Left renal cortex interstitium (tissue), 4 donors: ENCODE data around the gene FRMD3. TPM values are rescaled to one million over a fixed set of nuclear protein-coding genes. Genes with fewer than 3 reads are reported as not detected.
A peak's percentile ranks its signal among the peaks of the same experiment; 100 is the strongest.

ENCODE experiments used
- DNase-seq, 4 donors: peaks; one replicate each; pipeline ENCODE4 v3.0.0-alpha.2; 2013; ENCODE audit warnings: low read depth in 4 of 4, low spot score in 2 of 4, missing footprints in 1 of 4
- polyA plus RNA-seq, 4 donors: library from polyadenylated mRNA; unstranded; fragments of 120-200 nt; gene quantifications; one replicate each; pipeline ENCODE4 v1.2.1, GENCODE V29; 2013; ENCODE audit not compliant: insufficient read length in 4 of 4

FRMD3 gene
- polyA plus RNA-seq, 4 donors = 19.3 to 23.0 (median 22.1) TPM

DNA sequence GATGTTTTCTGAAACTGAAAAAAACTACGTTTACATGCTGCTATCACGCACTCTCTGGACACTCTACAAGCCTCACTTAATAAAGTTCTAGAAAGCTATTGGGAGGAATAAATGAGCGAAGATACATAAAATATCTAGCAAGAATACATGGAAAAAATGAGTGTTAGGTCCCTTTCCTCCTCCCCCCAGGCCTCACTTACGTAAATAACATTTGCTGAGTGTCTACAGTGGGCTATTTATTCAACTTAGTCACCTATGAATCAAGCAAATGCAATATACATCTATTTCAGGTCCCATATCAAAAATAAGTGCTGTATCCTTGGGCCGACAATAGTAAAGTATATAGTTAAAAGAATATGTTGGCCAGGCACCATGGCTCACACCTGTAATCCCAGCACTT is 62.5 kb downstream of the FRMD3 start:
- no peak for DNase-seq

DNA sequence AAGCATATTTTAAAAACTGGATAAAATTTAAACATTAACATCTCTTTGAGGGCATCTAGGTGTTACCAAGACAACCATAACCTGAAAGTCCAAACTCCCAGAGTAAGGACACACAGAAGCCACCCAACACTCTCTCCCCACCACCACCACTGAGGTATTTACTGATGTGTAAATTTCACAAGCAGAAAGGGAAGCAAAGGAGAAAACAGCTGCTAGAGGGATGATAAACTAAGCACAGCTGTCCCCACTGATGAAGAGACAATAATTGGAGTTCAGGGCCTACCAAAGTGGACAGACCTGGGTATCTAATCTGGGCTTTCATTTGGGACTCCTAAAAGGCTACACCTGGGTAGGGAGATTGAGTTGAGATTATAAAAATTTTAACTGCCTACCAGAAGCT is 63.6 kb downstream of the FRMD3 start:
- DNase-seq = no peak

DNA sequence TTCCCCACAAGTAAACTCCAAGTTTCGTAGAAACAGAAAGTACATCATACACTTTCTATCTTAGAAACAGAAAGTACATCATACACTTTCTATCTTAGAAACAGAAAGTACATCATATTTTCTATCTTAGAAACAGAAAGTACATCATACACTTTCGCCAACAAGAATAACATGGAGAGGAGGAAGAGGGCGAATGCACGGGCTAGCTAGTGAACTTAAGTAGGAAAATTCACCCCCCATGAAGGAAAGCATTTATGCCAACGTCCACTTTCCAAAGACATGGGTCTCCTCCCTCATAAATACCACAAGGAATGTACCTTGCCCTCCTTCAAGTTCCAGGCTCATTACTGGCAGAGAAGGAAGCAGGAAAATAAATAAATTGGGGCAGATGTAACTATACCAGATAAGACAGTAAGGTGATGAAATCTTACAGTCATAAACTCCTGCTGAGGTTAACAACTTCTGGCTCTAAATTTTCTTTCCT is 64.7 kb downstream of the FRMD3 start:
- no peak for DNase-seq

DNA sequence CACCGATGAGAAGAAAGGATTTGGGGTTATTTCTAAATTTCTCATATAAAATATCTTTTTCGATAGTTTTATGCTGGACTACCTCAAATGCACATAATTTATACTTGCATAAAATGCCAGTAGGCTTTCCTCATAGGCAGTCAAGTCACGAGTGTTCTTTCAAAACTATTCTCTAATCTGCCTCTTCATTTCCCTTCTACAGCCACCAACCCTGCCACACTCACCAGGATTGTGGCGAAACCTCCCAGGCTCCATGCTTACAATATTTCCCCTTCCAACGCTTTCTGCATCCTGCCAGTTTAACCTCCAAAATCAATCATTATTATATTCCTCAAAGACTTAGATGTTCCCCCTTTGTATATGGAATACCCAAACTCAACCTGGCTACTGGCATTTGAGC is 65.4 kb downstream of the FRMD3 start:
- DNase-seq = no peak

DNA sequence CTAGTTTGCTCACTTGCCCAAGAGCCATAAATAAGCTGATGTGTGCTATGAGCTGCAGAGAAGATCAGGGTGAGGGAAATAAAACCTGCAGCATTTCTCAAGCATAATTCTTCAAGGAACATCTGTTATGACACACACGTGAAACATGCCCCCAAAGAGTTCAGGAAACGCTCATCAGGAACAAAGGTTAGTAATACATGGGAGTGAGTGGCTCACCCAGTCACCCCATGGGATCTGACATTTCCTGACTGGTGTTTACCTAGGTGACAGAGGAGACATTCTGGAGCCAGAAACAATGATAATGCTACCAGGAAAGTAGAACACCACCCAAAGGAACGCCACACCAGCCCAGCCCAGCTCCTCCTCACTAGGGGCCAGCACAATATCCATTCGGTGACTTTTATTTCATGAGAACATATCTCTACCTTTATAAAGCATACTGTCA is 66.0 kb downstream of the FRMD3 start:
- no peak for DNase-seq

DNA sequence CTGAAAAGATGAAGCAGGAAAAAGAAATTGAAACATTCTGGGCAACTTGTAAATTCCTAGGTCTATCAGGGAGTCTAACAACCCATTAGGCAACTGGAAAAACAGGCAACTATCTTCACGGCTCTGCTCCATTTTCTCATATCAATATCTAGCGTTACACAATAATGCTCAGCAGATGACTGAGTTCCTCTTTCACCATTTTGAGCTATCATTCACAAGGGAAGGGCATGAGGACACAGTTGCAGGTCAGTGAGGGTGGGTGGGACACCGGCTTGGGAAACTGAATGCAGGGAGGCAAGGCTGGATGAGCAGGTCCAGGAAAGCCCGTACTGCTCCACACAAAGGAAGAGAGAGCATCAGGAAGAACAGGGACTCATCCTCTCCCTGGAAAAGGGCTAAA is 67.0 kb downstream of the FRMD3 start:
- no peak for DNase-seq

DNA sequence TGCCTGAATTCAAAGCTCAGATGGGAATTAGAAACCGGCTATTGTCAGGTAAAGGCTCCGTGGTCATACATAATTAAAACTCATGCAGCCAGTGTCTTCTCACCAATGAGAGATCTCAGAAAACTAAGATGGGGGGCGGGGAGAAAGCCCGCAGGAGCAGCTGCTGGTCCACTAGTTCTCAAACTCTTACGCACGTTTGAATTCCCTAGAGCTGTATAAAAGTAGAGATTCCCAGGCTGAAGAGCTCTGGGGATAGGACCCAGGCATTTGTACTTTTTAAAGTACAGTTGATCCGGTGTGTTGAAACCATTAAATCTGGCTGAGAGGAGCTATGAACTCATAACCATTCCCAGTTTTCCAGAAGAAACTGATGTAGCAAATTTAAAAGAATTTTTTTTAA is 68.5 kb downstream of the FRMD3 start:
- DNase-seq = no peak

DNA sequence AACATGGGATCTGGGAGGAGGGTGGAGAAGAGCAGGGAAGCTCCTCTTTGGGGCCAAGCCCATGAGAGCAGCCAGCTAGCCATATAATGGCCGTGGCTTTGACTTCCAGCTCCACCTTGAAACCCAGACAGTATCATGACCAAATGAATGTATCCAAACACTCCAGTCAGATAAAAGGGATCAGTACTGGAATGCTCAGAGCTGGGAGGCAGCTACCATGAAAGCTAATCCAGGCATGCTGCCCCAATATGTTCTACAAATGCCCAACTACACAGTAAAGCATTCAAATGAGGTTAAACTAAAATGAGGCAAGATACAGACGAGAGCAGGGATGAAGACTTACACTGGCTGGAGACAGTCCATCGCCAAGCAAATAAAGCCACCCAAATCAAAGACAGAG is 69.4 kb downstream of the FRMD3 start:
- DNase-seq = no peak

DNA sequence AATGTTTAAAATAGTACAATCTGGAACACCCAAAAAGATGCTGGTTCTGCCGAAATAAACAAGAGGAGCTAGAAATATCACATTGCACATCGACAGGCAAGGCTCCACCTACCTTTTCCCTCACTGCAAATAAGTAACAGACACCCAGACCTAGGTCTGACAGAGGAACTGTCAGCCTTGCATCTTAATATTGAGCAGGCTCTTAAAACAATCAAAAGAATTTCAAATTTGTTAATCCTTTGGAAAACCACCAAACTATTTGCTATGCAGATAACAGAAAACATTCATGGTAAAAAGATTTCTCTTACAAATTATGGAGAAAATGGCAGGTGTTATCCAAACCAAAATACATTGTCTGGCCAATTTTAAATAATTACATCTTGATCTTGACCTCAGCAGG is 71.3 kb downstream of the FRMD3 start:
- no peak for DNase-seq

DNA sequence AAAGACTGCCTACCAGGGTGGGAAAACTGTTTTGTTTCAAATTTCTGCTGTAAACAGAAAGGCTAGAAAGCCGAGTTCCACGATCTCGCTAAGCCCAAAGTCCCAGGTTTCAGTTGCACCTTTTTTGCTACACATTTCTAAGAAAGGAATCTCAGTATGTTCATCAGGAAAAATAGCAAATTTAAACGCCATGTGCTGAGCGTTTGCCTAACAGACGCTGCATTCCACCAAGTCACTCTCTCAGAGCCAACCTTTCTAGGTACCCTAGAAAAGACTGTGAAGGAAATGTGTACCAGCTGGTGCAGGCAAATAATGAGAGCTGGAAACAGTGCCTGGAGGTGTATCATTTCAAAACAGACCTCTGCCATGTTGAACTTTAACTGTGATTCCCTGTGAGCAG is 71.8 kb downstream of the FRMD3 start:
- DNase-seq = no peak

DNA sequence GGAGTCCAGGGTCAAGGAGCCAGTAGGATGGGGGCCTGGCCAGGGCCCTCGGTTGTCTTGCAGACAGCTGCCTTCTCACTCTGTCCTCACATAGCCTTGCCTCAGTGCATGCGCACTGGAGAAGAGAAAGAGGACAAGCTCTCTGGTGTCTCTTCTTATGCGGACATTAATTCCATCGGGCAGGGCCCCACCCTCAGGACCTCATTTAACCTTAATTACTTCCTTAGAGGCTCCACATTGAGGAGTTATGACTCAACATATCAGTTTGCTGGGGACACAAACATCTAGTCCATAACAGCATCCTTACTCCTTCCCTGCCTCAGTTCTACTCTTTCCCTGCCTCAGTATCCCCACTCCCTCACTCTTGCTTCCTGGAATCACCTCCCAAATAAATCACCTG is 78.4 kb downstream of the FRMD3 start:
- DNase-seq = no peak

DNA sequence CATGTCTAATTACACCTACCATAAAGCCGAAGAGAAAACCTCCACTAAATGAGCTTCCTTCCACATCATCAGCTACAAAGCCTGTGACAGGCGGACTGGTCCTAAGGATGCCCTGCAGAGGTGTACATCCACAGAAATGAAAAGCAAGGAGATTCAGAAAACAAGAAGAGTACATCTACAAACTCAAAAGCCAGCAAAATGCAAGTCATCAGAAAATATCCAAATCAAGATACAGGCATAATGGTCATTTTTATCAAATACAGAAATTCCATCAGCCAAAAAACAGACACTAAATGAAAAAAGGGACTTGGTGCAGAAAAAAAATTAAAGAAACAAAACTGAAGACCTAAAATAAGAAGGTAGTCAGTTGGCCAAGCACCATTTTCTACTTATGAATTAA is 79.7 kb downstream of the FRMD3 start:
- DNase-seq = no peak

DNA sequence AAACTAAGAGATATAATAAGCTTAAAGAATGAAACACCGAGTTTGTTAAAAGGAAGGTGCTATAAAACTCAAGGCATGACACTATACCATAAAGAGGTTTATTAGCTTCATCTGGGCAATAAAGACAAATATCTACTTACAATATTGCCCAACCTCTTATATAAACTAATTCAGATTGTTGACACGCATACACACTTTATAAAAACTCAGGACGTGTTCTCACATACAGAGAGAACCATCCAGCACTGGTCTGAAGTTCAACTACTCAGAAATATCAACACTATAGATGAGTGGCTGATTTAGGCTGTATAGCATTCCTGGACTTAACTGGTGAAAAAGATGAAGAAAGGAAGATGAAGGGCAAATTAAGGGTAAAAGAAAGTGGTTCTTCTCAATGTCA is 81.2 kb downstream of the FRMD3 start:
- no peak for DNase-seq

DNA sequence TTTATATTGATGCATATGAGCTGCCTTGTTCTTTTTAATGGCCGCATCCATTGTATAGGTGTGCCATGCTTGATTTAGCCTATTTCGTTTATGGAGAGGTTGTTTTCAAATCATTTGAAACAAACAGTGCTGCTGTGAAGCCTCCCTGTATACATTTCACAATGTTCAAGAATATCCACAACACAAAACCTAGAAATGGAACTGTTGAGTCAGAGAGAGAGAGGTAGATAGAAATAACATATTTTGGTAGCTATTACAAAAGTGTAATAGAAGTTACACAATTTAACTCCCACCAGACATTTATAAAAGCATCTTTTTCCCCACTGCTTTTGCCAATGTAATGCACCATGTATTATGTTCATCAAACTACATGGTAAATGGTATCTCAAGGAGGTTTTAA is 82.0 kb downstream of the FRMD3 start:
- no peak for DNase-seq

DNA sequence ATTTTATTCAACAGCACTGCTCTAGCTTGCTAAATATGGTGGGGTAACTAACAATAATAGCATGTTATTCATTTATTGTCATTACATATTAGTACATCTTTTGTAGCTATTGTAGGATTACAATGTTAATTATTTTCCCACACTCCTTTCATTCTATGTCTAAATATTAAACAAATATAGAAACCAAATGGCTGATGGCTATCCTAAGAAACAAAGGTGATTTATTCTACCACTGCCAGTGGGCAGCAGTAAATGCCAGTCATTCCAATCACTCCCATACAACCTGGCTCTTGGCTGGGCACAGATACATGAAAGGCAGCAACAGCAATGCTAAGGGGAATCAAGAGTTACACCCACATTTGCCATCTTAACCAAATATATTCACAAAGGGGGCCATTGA is 84.1 kb downstream of the FRMD3 start:
- DNase-seq = no peak

DNA sequence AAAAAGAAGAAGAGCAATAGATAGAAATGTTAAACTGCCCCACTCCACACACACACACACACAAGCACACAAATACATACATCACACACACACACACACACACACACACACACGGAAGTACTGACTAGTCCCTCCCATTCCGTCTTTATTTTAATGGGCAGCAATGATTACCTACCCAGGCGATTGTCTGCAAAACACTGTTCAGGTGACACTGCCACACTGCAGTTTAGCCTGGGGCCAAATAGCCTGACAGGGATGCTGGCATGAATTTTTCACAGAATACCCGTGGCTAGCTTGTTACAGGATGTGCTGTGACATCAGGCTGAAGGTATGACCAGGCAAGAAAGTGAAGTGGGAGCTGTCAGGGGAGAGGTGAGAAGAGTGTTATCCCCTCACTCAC is 86.9 kb downstream of the FRMD3 start:
- DNase-seq = no peak

DNA sequence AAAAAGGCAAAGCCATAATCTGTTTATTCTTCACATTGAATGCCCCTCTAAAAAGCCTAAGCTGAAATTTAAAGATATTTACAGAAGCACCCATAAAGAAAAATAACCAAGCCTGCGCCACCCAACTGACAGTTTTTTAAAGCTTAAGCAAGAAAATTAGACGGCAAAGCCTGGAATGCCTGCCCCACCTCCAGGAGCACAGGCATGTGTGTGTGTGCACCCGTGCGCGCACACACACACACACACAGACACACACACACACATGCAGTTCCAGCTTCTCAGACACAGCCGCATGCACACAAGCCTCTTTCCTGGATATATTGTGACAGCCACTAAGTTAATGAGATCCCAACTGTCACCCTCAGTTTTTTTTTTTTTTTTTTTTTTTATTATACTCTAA is 88.2 kb downstream of the FRMD3 start:
- no peak for DNase-seq

DNA sequence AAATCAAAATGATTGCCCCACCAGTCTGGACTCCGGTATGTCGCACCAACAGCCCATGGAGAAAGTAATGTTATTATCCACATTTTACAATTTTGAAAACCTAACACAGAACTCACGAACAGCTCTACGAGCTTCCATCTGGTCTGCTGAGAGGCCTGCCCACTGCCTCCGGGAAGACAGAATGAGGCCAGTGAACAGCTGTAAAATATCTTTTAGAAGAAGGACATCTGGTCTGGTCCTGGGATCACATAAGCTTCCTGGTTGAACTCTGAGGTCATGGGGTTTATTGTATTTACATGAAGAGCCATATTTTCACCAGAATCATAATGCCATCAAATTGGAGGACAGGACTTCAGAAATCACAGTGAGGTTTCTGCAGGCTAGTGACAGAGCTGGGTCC is 89.0 kb downstream of the FRMD3 start:
- DNase-seq = peak in 1 of 4 donors; percentile 28

DNA sequence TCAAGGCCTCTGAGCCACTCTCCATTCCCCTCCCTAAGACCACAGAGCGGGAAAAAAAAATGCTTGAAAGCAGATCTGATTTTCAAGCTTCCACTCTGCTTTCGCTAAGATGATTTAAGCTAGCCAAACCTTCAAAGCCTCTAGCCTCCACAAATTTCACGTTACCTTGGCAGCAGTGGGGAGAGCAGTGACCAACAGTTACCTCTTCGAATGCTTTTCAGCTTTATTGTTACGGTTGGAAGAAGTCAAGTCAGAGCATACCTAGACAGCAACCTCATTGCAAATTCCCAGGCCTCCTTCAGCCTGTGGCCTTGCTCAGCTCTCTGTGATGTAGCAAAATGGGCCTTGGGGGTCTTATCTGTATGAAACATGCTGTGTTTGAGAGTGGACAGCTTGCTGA is 89.6 kb downstream of the FRMD3 start:
- DNase-seq = no peak

DNA sequence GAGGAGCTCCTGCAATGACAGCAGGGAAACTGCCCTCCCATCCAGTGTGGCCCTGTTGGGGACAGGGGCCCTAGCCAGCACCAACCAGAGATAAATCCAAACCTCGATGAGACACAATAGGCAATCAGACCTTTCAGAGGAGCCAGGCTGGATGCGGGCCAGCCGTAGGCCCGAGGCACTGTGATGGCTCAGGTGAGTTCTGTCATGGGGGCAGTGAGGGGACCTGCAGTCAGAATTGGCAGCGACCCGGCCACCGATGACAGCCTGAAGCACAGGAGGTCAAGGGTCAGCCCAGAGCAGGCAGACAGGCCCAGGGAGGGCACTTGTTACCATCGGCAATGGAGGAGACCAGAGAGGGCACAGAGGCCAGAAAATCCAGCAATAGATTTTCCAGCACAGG is 90.8 kb downstream of the FRMD3 start:
- no peak for DNase-seq

DNA sequence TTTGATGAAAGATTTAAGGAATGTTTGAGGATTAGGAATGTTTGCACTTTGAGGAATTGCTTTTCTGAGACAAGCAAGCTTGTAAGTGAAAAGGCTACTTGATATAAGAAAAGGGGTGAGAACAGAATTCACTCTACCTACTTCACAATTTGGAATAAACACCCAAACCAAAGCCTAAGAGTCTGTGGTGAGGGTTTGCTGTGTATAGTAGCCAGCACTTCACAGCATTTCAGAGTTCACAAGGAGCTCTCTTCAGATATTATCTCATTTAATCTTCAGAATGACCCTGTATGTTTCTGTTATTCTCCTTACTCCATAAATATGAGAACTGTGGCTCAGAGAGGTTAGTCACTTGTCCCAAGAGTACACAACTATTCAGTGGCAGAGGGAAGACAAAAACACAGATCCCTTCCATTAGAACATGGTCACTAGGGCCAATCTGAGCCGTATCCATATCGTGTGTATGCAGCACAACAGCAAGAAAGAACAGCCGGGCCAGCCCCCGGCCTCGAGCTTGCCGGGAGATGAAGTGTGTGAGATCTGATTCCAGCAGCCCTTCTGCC is 92.4 kb downstream of the FRMD3 start:
- no peak for DNase-seq

DNA sequence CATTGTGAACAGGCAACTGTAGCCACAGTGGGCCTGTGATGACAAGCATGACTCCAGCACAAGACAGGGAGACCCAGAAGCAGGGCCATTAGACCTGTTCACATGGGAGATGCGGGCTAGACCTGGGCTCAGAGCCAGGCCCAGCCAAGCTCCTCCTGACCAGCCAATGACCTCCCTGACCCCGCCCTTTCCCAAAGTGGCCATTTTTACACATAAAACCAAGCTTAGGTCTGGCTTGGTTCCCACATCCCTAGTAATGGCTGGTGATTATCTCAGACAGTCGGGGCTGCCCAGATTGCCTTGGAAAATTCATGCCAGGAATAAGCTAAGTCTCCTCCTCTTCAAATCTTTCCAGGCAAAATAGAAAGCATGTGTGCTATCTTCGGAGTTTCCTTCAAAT is 94.1 kb downstream of the FRMD3 start:
- DNase-seq = no peak

DNA sequence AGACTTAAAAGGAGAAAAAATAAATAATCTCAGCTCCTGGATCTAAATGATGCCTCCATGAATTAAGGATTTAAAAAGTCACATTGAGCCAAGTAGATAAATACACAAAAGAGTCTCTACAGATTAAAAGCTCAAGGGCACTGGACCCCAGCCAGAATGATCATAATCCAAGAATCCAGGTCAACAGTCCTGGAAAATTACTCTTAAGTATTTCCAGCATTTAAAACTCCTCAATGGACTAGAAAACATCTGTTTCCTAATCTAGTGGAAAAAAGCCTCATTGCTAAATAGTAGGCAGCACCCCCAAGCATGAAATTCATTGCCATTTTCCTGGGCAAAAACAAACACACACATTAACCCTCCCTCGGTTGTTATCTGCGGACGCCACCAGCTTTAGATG is 96.8 kb downstream of the FRMD3 start:
- DNase-seq = no peak
